GM10248 (cell line): ENCODE data around the gene ARV1.

Experiments used
- CTCF ChIA-PET: fragments of 300-600 bp; sonication (Branson Sonifier 250); formaldehyde crosslinking; extraction: SDS; loops from one replicate; lab custom pipeline; 2021; ENCODE audit warnings: antibody characterized with exemption; lab: Yijun Ruan, JAX
- POLR2A ChIA-PET: fragments of 350-650 bp; sonication (Branson Sonifier 250); formaldehyde crosslinking; extraction: SDS; loops from one replicate; lab custom pipeline; 2020; ENCODE audit warnings: antibody characterized with exemption; lab: Yijun Ruan, JAX
- DNase-seq: peaks from one replicate; pipeline ENCODE4 v3.0.0; 2012; ENCODE audit errors: extremely low spot score
- CTCF ChIP-seq: IDR thresholded peaks from 2 replicates; pipeline ENCODE4 v1.5.1; 2012; ENCODE audit warnings: mild to moderate bottlenecking, low read depth; ENCODE audit errors: extremely low read depth, missing control alignments, control extremely low read depth

ARV1 gene

DNA sequence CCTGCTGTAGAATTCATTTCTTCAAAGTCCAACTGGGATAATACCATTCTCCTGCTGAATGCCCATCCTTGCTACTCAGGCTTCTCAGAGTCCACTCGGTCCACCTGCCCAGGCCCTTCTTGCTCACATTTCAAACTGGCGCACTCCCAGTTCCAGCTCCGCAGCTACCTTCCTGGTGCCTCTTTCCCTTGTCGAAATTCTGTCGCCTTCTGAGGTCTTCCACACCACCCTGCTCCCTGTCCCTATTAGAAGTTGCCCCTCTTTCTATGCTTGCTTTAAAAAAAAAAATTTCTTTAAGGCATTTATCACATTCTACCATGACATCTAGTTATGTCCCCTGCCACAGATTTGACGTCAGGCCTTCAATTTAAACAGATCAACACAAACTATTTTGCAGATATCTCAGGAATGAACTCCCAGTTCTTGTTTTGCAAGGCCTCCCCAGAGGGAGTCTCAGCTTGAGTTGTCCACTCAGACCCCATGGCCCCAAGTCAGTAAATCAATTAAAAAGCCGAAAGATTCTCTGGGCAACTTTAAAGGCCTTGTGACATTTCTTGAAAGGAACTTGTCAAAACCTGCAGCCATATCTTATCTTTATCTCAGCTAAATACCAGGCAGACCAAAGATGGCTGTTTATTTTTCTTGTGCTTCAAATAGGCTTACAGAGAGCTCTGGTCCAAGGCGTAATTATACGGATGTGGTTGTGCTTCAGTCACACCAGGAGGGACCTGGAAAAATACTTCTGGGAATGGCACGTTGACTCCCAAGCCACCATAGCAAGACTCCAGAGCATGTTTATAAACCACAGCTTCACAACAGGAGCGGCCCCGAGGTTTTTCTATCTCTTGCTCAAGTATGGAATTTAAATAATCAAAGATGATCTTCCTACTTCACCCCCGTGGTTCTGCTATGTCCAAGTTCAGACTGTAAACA lies 59.0 kb downstream of the ARV1 start:
- DNase-seq = no peak
- TF ChIP-seq CTCF = no peak
- ChIA-PET POLR2A (no interaction called here), CTCF (no interaction called here)

DNA sequence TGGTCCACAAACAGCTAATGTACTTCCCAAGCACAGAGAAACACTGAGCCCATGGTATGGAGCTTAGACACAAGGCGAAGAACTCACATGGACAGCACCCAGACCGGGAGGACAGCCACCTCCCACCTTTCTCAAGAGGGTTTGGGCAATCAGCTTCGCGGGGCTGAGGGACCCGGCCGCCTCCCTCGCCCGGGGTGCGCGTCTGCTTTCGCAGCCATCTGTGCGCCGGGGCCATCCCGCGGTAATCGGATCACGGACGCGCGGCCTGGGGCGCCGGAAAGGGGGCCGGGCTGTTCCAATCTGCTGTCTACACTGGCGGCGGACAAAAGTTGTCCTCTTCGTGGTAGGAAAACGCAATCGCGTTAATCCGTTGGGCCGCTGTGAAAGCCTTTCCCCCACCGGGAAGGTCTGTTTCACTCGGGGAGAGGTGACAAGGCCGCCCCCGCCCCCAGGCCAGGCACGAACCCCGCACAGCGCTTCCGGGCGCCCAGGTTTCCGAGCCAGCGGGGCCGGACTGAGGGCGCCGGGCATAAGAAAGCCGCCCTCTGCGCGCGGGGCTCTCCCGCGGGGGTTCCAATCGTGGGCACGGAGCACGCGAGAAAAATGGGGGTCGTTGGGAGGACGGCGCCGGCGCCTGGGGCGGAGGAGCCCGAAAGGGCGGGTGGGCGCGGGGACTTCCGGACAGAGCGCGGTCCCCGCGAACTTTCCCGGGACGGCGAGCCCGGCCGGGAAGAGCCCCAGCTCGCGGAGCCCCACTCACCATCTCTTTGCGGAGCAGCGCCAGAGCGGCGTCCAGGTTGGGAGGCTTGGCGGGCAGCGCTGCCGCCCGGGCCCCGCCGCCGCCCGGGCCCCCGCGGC lies 60.5 kb downstream of the ARV1 start:
- CTCF ChIA-PET = no interaction called here
- POLR2A ChIA-PET = no interaction called here
- TF ChIP-seq CTCF = no peak
- DNase-seq = peak; percentile 53

DNA sequence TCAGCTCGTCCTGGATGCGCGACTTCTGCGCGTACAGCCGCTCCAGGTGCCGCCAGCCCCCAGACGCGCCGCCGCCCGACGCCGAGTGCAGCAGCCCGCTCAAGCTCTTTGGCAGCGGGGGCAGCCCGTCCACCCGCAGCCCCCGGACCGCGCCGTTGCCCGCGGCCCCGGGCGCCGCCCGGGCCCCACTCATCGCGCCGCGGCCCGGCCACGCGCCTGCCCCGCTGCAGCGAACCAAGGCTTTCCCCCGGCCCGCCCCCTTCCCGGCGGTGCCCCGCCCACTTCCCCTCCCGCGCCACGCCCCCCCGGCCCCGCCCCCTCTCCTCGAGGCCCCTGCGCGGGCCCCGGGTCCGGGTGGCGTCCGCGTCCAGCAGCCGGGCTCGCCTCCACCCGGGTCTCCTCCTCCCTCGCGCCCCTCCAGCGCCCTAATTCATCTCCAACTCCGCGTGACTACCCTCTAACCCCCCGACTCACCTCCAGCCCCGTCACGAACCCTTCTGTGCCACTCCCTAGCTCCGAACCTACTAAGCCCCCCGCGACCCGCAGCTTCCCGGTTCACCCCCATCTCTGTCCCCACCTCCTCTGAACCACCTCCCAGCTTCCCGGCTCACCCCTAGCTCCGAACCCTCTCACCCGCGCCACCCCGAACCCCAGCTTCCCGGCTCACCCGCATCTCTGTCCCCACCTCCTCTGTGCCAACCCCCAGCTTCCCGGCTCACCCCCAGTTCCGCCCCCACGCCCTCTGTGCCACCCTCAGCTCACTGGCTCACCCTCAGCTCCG lies 61.3 kb downstream of the ARV1 start, which contains the start of gene FAM89A:
TSS of gene FAM89A (minus strand) at position 236 of the 781 bp plus-strand sequence. CDS start at position 193, 43 bp downstream.
- no peak for TF ChIP-seq CTCF
- peak; percentile 89 for DNase-seq
- CTCF ChIA-PET = interaction anchor here (0.9 kb wide), 1 partner anchor 27 kb away, joined by 3 read pairs; no protein-coding TSS in a partner anchor
- POLR2A ChIA-PET = no interaction called here

GRCh38 chr1:231040800-231041718 lies 62.2 kb downstream of the ARV1 start:
- ChIA-PET CTCF (interaction anchor here (0.9 to 1.3 kb wide), 2 partner anchors 12 to 26 kb away, joined by 3 read pairs; no protein-coding TSS in a partner anchor), POLR2A (no interaction called here)
- no peak for DNase-seq
- no peak for TF ChIP-seq CTCF

GRCh38 chr1:231041719-231042261 lies 62.9 kb downstream of the ARV1 start:
- no peak for TF ChIP-seq CTCF
- CTCF ChIA-PET = interaction anchor here (1.3 kb wide), 1 partner anchor 11 kb away, joined by 3 read pairs; no protein-coding TSS in a partner anchor
- no peak for DNase-seq
- POLR2A ChIA-PET = no interaction called here
